Astrocyte (in vitro differentiated cells and primary cell): ENCODE data around the gene ABI1. TPM values are rescaled to one million over a fixed set of nuclear protein-coding genes. Genes with fewer than 3 reads are reported as not detected.

Experiments
- DNase-seq: peaks from one replicate; pipeline ENCODE4 v3.0.0-alpha.2; 2010; ENCODE audit warnings: low read depth
- FAIRE-seq: peaks from 2 replicates; lab custom pipeline; 2011; peaks lifted over from hg19 to GRCh38; lab: Jason Lieb, UNC
- H2AFZ ChIP-seq: 2 replicates; pipeline ENCODE4 v1.6.0; 2012; ENCODE audit warnings: low read depth, low read length, inconsistent platforms
- H3K27ac ChIP-seq: 2 replicates; pipeline ENCODE4 v1.5.1; 2011; ENCODE audit warnings: low read depth, low read length, inconsistent platforms
- H3K27me3 ChIP-seq: 2 replicates; pipeline ENCODE4 v1.6.0; 2011; ENCODE audit warnings: low read length, inconsistent platforms; ENCODE audit not compliant: insufficient read depth
- H3K36me3 ChIP-seq: 2 replicates; pipeline ENCODE4 v1.5.1; 2011; ENCODE audit warnings: low read length, inconsistent platforms; ENCODE audit not compliant: insufficient read depth
- H3K4me1 ChIP-seq: 2 replicates; pipeline ENCODE4 v1.5.1; 2011; ENCODE audit warnings: low read length, inconsistent platforms; ENCODE audit not compliant: insufficient read depth
- H3K4me2 ChIP-seq: 2 replicates; pipeline ENCODE4 v1.6.0; 2012; ENCODE audit warnings: low read length, inconsistent platforms
- H3K4me3 ChIP-seq: 2 replicates; pipeline ENCODE4 v1.5.1; 2011; ENCODE audit warnings: low read depth, mild to moderate bottlenecking, low read length, inconsistent platforms; ENCODE audit not compliant: insufficient read depth
- H3K79me2 ChIP-seq: 2 replicates; pipeline ENCODE4 v1.6.0; 2012; ENCODE audit warnings: mild to moderate bottlenecking, low read length, inconsistent platforms; ENCODE audit not compliant: insufficient read depth
- H3K9ac ChIP-seq: 2 replicates; pipeline ENCODE4 v1.6.0; 2012; ENCODE audit warnings: mild to moderate bottlenecking, low read length, inconsistent platforms
- H3K9me3 ChIP-seq: 2 replicates; pipeline ENCODE4 v1.5.1; 2012; ENCODE audit warnings: low read depth, mild to moderate bottlenecking, low read length, inconsistent platforms; ENCODE audit not compliant: insufficient read depth
- H4K20me1 ChIP-seq: 2 replicates; pipeline ENCODE4 v1.6.0; 2012; ENCODE audit warnings: low read length, inconsistent platforms; ENCODE audit not compliant: insufficient read depth
- H3K27ac Mint-ChIP-seq: one replicate; pipeline ENCODE4 v1.8.0; 2021; ENCODE audit warnings: mild to moderate bottlenecking, mixed read lengths; ENCODE audit not compliant: unreplicated experiment
- H3K27me3 Mint-ChIP-seq: one replicate; pipeline ENCODE4 v1.8.0; 2021; ENCODE audit warnings: low read depth, mixed read lengths; ENCODE audit not compliant: unreplicated experiment
- H3K36me3 Mint-ChIP-seq: one replicate; pipeline ENCODE4 v1.8.0; 2021; ENCODE audit warnings: low read depth, mixed read lengths; ENCODE audit not compliant: unreplicated experiment
- H3K4me1 Mint-ChIP-seq: one replicate; pipeline ENCODE4 v1.8.0; 2021; ENCODE audit warnings: low read depth, mixed read lengths; ENCODE audit not compliant: unreplicated experiment
- H3K4me3 Mint-ChIP-seq: one replicate; pipeline ENCODE4 v1.8.0; 2021; ENCODE audit warnings: mild to moderate bottlenecking, moderate library complexity, mixed read lengths; ENCODE audit not compliant: unreplicated experiment
- H3K9me3 Mint-ChIP-seq: one replicate; pipeline ENCODE4 v1.8.0; 2021; ENCODE audit warnings: mild to moderate bottlenecking, mixed read lengths; ENCODE audit not compliant: unreplicated experiment
- EZH2 ChIP-seq: IDR thresholded peaks from 2 replicates; pipeline ENCODE4 v1.6.1; 2012; ENCODE audit warnings: mild to moderate bottlenecking, low read length, inconsistent platforms; ENCODE audit not compliant: insufficient read depth
- total RNA-seq: library from RNA; stranded (reverse); gene quantifications from 2 replicates; pipeline ENCODE4 v1.2.1, GENCODE V29; 2021
- TF ChIP-seq, protein P1 (sequence below): IDR thresholded peaks from 2 replicates; pipeline ENCODE4 v1.5.1; 2011; ENCODE audit warnings: low read depth, mild to moderate bottlenecking, inconsistent platforms, low read length, moderate library complexity; ENCODE audit not compliant: insufficient read depth

The ABI1 gene
- total RNA-seq, 1 donor from 2014 or later = 65.1 TPM

DNA sequence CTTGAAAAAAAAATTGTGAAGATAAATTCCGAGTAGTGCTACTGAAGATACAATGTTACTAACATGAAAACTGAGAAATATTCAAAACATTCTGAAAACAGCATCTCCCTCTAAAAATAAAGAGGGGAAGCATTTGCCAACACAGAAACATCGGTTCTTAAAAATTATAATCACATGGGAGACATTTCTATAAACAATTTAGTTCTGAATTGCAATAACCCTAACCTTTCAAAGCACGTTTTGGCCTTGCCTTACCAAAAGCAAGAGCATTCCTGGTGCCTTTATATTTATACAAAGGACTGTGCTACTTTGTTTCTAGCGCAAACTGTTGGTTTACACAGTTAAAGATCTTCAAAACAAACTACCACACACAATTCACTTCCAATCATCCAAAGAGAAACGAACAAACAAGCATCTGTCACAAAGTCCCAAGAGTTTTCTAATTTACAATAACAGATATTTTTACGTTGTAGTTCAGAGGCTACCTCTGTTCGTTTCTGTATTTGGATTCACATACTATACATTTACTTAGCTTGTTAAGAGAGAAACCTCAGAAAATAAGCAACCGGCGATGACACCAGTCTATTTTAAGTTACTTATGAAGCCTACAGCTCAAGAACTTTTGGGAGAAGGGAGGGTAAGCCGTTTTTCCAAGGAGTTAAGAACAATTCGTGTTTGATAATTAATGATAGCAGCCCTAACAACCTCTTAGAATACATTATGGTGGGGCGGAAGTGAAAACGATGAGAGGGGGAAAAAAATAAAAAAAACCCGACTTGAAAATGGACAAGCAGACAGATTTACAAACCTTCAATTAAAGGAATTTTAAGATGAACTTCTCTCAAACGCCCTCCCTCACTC is 1.3 kb downstream of the ABI1 start:
- H3K27ac ChIP-seq = peak overlapping the region; percentile 94
- peak overlapping the region; percentile 91 for H3K27ac Mint-ChIP-seq
- no peak for FAIRE-seq
- H3K4me1 Mint-ChIP-seq = peaks cover 16% of the 10 kb centered on the region
- peaks cover 16% of the 10 kb centered on the region for H3K4me1 ChIP-seq
- peak overlapping the region; percentile 86 for H3K4me2 ChIP-seq
- no peaks in the 10 kb centered on the region for H3K9me3 ChIP-seq
- H3K9me3 Mint-ChIP-seq = no peaks in the 10 kb centered on the region
- H3K36me3 Mint-ChIP-seq = no peaks in the 10 kb centered on the region
- H3K9ac ChIP-seq = peak overlapping the region; percentile 94
- peak overlapping the region; percentile 96 for H3K4me3 Mint-ChIP-seq
- peaks cover 52% of the 10 kb centered on the region for H4K20me1 ChIP-seq
- no peaks in the 10 kb centered on the region for H3K27me3 Mint-ChIP-seq
- H3K27me3 ChIP-seq = no peaks in the 10 kb centered on the region
- peak overlapping the region; percentile 93 for H3K4me3 ChIP-seq
- H3K79me2 ChIP-seq = peaks cover 62% of the 10 kb centered on the region
- TF ChIP-seq EZH2 = no peak
- TF ChIP-seq, protein P1, sequence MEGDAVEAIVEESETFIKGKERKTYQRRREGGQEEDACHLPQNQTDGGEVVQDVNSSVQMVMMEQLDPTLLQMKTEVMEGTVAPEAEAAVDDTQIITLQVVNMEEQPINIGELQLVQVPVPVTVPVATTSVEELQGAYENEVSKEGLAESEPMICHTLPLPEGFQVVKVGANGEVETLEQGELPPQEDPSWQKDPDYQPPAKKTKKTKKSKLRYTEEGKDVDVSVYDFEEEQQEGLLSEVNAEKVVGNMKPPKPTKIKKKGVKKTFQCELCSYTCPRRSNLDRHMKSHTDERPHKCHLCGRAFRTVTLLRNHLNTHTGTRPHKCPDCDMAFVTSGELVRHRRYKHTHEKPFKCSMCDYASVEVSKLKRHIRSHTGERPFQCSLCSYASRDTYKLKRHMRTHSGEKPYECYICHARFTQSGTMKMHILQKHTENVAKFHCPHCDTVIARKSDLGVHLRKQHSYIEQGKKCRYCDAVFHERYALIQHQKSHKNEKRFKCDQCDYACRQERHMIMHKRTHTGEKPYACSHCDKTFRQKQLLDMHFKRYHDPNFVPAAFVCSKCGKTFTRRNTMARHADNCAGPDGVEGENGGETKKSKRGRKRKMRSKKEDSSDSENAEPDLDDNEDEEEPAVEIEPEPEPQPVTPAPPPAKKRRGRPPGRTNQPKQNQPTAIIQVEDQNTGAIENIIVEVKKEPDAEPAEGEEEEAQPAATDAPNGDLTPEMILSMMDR = no peak
- no peak overlapping the region for H2AFZ ChIP-seq
- DNase-seq = no peak
- no peaks in the 10 kb centered on the region for H3K36me3 ChIP-seq

DNA sequence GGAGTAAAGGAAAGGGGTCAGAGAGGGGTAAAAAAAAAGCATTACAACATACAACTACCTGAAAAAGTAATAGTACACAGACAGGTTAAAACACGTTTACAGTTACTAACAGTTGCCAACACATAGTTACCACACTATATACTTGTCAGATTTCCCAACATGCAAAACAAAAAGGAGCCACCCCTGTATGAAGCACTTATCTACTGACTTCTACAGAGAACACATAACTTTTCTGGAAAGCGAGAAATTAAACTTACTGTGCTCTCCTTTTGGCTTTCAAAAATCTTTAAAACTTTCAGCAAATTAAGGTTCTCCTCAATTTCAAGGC is 2.1 kb downstream of the ABI1 start:
- Mint-ChIP-seq H3K27me3 (no peaks in the 10 kb centered on the region), H3K4me3 (peak overlapping the region; percentile 96), H3K36me3 (no peaks in the 10 kb centered on the region), H3K4me1 (peaks cover 23% of the 10 kb centered on the region), H3K27ac (peak overlapping the region; percentile 91), H3K9me3 (no peaks in the 10 kb centered on the region)
- Histone ChIP-seq H3K9ac (peak overlapping the region; percentile 94), H3K9me3 (no peaks in the 10 kb centered on the region), H3K27me3 (no peaks in the 10 kb centered on the region), H3K4me3 (peak overlapping the region; percentile 93), H3K36me3 (no peaks in the 10 kb centered on the region), H3K4me2 (peak overlapping the region; percentile 86), H3K79me2 (peaks cover 70% of the 10 kb centered on the region), H4K20me1 (peaks cover 60% of the 10 kb centered on the region), H2AFZ (no peak overlapping the region), H3K4me1 (peaks cover 16% of the 10 kb centered on the region), H3K27ac (peak overlapping the region; percentile 94)
- DNase-seq (no peak), FAIRE-seq (no peak)
- TF ChIP-seq, protein P1 = no peak
- no peak for TF ChIP-seq EZH2
